Calu3 (cell line): ENCODE data around the gene GABRB1. TPM values are rescaled to one million over a fixed set of nuclear protein-coding genes. Genes with fewer than 3 reads are reported as not detected.
A peak's percentile ranks its signal among the peaks of the same experiment; 100 is the strongest.

Source experiments
- BruUV-seq: library from RNA; stranded (reverse); fragments of 400-500 nt; replicated peaks from 2 replicates; lab custom pipeline; 2021; lab: Mats Ljungman, UMichigan
- CTCF ChIA-PET: fragments of 300-600 bp; sonication (Branson Sonifier 250); formaldehyde crosslinking; loops from one replicate; lab custom pipeline; 2022; ENCODE audit warnings: antibody characterized with exemption; lab: Charles Lee
- DNase-seq: peaks from one replicate; pipeline ENCODE4 v3.0.0; 2022
- H3K27ac Mint-ChIP-seq: one replicate; pipeline ENCODE4 v1.8.0; 2022; ENCODE audit warnings: mixed read lengths; ENCODE audit not compliant: unreplicated experiment
- H3K27me3 Mint-ChIP-seq: one replicate; pipeline ENCODE4 v1.8.0; 2022; ENCODE audit warnings: mixed read lengths; ENCODE audit not compliant: unreplicated experiment
- H3K36me3 Mint-ChIP-seq: one replicate; pipeline ENCODE4 v1.8.0; 2022; ENCODE audit warnings: mild to moderate bottlenecking, moderate library complexity, mixed read lengths; ENCODE audit not compliant: insufficient read depth, unreplicated experiment
- H3K4me1 Mint-ChIP-seq: one replicate; pipeline ENCODE4 v1.8.0; 2022; ENCODE audit warnings: mild to moderate bottlenecking, low read depth, mixed read lengths; ENCODE audit not compliant: unreplicated experiment
- H3K4me3 Mint-ChIP-seq: one replicate; pipeline ENCODE4 v1.8.0; 2022; ENCODE audit warnings: mild to moderate bottlenecking, low read depth, moderate library complexity, mixed read lengths; ENCODE audit not compliant: unreplicated experiment
- H3K9me3 Mint-ChIP-seq: one replicate; pipeline ENCODE4 v1.8.0; 2022; ENCODE audit warnings: low read depth, mixed read lengths; ENCODE audit not compliant: unreplicated experiment
- intact Hi-C: fragments of 100-400 bp; cut with micrococcal nuclease; formaldehyde crosslinking; loops from one replicate; pipeline ENCODE4 v1.10.0; 2022; ENCODE audit not compliant: unreplicated experiment
- total RNA-seq: library from RNA; stranded (reverse); gene quantifications from 2 replicates; pipeline ENCODE4 v1.2.3, GENCODE V29; 2022
- TF ChIP-seq, protein P1 (sequence below): fragments of 200-600 bp; IDR thresholded peaks from one replicate; pipeline ENCODE4 v1.8.0; 2022; ENCODE audit warnings: antibody characterized with exemption; ENCODE audit not compliant: unreplicated experiment

The GABRB1 gene
- total RNA-seq, 1 experiment from 2014 or later = not detected

DNA sequence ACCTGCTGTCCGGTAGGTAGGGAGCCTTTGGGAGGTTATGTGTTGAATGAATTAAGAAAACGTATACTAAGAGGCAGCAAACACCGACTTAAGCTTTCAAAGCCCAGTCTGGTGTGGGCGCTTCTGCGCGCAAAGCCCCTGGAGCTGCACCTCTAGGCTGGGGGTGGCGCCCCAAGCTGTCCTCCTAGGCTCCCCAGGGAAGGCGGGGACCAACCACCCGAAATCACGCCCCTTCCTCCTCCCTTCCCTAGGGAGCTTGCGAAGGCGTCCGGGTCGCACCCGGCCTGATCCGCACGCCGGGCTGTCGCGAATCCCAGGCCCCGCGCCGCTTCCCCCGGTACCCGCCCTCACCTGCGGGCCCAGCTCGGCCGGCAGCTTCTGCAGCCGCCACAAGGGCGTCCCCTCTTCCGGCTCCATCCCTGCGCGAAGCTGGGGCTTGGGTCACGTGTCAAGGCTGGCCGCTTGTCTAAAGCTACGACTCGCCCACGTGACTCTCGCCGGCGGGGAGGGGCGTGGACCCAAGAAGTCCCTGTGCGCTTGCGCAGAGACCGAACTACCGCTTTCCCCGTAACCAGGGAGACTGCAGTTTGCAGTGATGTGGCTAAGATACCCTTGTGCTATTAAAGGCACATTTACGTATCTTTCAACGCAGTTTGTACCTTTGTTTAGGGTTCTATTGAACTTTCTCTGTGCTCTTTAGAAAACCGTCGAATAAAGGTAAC lies 432.0 kb downstream of the GABRB1 start, which contains the start of gene COMMD8:
TSS of gene COMMD8 (minus strand) at position 468 of the 722 bp plus-strand sequence. CDS start at position 417, 51 bp downstream.
- peaks cover 11% of the 10 kb centered on the region for H3K36me3 Mint-ChIP-seq
- no TSS peak for BruUV-seq
- H3K9me3 Mint-ChIP-seq = no peaks in the 10 kb centered on the region
- DNase-seq = peak; percentile 92
- peak within 1 kb of the TSS; percentile 84 for H3K4me3 Mint-ChIP-seq
- CTCF ChIA-PET = interaction anchor here (0.7 to 1.5 kb wide), 3 partner anchors 8 to 193 kb away, joined by 3 to 12 read pairs (median 3); partner anchors contain the start of gene ATP10D
- peak within 1 kb of the TSS; percentile 33 for H3K27ac Mint-ChIP-seq
- intact Hi-C loops = no loop called here
- peaks cover 19% of the 10 kb centered on the region for H3K4me1 Mint-ChIP-seq
- no peaks in the 10 kb centered on the region for H3K27me3 Mint-ChIP-seq
- TF ChIP-seq, protein P1, sequence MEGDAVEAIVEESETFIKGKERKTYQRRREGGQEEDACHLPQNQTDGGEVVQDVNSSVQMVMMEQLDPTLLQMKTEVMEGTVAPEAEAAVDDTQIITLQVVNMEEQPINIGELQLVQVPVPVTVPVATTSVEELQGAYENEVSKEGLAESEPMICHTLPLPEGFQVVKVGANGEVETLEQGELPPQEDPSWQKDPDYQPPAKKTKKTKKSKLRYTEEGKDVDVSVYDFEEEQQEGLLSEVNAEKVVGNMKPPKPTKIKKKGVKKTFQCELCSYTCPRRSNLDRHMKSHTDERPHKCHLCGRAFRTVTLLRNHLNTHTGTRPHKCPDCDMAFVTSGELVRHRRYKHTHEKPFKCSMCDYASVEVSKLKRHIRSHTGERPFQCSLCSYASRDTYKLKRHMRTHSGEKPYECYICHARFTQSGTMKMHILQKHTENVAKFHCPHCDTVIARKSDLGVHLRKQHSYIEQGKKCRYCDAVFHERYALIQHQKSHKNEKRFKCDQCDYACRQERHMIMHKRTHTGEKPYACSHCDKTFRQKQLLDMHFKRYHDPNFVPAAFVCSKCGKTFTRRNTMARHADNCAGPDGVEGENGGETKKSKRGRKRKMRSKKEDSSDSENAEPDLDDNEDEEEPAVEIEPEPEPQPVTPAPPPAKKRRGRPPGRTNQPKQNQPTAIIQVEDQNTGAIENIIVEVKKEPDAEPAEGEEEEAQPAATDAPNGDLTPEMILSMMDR = no peak

DNA sequence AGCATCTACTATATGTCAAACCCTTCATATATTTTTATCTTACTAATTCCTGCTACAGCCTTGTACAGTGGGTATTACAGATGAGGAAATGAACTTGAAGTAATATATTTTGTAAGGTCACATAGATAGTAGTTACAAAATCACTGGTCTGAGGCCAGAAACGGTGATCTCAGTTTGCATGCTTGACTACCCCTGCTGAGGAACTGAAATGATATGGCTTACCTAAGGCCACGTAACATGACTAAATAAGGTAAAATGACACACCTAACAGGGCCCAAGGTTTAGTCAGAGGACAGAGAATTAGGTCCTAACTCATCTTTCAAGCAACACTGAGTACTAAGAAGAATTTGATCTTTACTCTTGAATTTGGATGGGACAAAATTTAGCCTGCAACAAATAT lies 433.6 kb downstream of the GABRB1 start:
- Mint-ChIP-seq H3K27me3 (no peaks in the 10 kb centered on the region), H3K36me3 (peaks cover 11% of the 10 kb centered on the region), H3K4me3 (no peak overlapping the region), H3K4me1 (peaks cover 29% of the 10 kb centered on the region), H3K27ac (no peak overlapping the region), H3K9me3 (no peaks in the 10 kb centered on the region)
- intact Hi-C loops = no loop called here
- no TSS peak for BruUV-seq
- no peak for DNase-seq
- TF ChIP-seq, protein P1 = no peak
- CTCF ChIA-PET = no interaction called here

DNA sequence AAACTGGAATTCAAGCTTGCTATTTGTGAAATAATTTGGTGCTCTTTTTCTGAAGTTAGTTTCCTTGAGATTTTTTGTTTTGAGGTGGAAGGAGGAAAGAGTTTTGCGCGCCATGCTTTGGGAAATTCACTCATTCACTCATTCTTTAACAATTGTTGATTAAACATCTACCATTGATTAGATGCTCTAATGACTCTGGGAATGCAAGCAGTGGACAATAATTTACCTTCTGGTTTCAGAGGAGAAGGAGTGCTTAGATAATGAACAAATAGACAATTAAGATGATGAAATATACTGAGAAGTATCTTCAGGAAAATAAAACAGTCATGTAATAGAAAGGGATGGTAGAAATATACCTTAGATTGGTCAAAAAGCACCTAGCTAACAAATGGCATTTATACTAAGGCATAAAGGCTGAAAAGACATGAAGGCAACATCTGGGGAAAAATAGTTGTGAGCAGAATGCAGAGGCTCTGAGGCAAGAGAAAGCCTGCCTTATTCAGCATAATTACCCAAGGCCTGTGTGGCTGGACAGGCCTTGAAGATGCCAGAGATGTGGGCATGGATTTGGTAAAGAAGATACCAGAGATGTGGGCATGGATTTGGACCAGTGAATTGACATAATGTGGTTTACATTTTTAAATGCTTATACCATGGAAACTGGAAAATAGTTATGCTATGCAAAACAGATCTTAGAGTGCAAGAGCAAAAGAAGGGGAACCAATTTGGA lies 434.9 kb downstream of the GABRB1 start:
- H3K4me3 Mint-ChIP-seq = no peak overlapping the region
- no peak overlapping the region for H3K27ac Mint-ChIP-seq
- H3K4me1 Mint-ChIP-seq = peaks cover 27% of the 10 kb centered on the region
- TF ChIP-seq, protein P1 = no peak
- no peaks in the 10 kb centered on the region for H3K9me3 Mint-ChIP-seq
- H3K27me3 Mint-ChIP-seq = no peaks in the 10 kb centered on the region
- peaks cover 11% of the 10 kb centered on the region for H3K36me3 Mint-ChIP-seq
- intact Hi-C loops = no loop called here
- CTCF ChIA-PET = no interaction called here
- no TSS peak for BruUV-seq
- no peak for DNase-seq

DNA sequence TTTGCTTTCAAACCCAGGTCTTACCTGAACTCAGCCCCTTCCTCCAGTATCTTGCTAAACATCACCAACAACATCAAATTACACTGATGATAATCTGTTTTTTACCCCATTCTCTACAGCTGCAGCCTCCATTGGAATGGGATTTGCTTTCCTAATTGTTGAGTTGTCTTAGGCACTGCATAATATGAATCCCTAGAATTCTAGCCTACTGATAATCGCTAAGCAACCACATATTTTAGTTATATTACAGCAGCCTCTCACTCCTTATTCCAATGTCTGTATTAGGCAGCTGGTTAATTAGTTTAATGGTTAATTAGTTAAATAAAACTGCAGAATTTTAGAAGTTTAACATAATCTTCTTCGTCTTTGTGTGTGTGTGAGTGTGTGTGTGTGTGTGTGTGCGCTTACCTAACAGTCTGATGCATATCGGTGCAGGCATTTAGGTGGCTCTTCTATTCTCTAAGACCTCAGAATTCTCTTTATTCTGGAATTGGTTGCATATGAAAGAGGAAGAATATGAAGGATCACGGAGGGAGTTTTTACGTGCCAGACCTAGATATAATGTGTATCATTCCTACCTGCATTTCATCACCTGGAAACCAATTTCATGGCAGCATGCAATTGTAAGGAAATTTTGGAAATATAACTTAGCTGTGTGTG lies 437.5 kb downstream of the GABRB1 start:
- peaks cover 22% of the 10 kb centered on the region for H3K4me1 Mint-ChIP-seq
- BruUV-seq = no TSS peak
- H3K4me3 Mint-ChIP-seq = no peak overlapping the region
- no peak for DNase-seq
- no peaks in the 10 kb centered on the region for H3K9me3 Mint-ChIP-seq
- CTCF ChIA-PET = no interaction called here
- peaks cover 5% of the 10 kb centered on the region for H3K36me3 Mint-ChIP-seq
- H3K27me3 Mint-ChIP-seq = no peaks in the 10 kb centered on the region
- TF ChIP-seq, protein P1 = no peak
- H3K27ac Mint-ChIP-seq = no peak overlapping the region
- intact Hi-C loops = no loop called here
